IPS-18c (cell line): ENCODE measurements around the gene TRPV4.

Experiments used
- H3K4me3 ChIP-seq: 2 replicates; pipeline ENCODE4 v1.7.0; 2013; ENCODE audit warnings: low read depth, mild to moderate bottlenecking, low read length, moderate library complexity; ENCODE audit not compliant: insufficient read depth
- H3K9me3 ChIP-seq: one replicate; pipeline ENCODE4 v1.6.1; 2013; ENCODE audit warnings: mild to moderate bottlenecking, low read length, moderate library complexity; ENCODE audit not compliant: control insufficient read depth, insufficient read depth

The TRPV4 gene

DNA sequence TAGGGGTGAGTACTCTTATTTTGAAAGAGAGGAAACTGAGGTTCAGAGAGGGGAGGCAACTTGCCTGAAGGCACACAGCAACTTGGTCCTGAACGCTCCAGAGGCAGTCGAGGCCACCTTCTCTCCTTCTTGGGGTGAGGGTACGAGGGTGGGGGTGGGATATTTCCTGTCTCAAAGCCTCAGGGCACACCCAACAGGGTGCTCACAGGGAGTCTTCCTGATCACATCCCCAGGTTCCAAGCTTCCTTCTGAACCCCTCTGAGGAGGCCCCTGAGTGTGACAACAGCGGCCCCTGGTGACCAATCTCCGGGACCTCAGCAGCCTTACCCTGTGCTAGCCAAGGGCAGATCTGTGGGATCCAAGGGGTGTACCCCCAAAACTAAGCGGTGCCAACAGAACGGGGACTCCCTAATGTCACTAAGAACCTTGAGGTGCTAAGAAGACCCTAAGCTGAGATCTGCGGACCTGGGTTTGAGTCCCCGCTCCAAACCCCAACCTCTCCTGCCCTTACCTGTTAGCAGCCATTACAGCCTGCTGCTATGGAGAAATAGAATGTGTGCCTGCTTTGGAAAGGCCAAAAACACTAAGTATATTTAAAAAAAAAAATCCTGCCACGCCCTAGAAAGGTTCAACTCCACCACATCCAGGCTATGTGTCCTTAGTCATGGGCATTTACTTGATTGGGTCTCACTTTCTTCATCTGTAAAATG lies 57.9 kb downstream of the TRPV4 start:
- Histone ChIP-seq H3K9me3 (no peaks in the 10 kb centered on the region), H3K4me3 (no peak overlapping the region)

- no peaks in the 10 kb centered on the region for H3K9me3 ChIP-seq
- no peak overlapping the region for H3K4me3 ChIP-seq
Observed at GRCh38 chr12:109773384-109774011, 59.7 kb downstream of the TRPV4 start.

DNA sequence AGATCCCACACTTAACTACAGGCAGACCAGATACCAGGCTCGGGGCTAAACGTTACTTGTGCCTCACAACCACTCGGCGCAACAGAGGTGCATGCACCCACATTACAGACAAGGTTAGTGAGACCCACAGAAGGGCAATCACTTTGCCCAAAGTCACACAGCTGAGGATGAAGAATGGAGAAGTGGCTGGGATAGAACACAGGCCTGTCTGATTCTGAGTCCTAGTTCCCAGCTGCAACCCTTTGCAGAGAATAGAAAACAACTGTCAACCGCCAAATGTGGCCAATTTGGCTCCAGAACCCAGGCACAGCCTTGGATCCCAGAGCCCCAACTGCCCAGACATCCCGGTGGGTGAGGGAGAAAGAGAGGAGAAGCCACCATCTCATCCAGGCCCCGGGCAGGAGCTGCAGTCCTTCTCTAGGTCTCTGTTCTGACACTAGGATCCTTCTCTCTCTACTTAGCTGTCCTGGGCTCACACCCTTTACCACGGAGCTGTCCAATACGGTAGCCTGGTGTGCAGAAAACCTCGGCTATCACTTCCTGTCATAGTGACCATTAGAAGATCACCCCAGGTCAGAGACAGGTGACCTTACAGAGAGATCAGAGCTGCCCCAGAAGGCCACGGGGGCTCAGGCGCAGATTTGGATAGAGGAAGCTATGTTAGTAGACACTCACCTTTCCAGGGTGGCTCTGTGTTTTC lies 60.4 kb downstream of the TRPV4 start:
- Histone ChIP-seq H3K4me3 (no peak overlapping the region), H3K9me3 (no peaks in the 10 kb centered on the region)

DNA sequence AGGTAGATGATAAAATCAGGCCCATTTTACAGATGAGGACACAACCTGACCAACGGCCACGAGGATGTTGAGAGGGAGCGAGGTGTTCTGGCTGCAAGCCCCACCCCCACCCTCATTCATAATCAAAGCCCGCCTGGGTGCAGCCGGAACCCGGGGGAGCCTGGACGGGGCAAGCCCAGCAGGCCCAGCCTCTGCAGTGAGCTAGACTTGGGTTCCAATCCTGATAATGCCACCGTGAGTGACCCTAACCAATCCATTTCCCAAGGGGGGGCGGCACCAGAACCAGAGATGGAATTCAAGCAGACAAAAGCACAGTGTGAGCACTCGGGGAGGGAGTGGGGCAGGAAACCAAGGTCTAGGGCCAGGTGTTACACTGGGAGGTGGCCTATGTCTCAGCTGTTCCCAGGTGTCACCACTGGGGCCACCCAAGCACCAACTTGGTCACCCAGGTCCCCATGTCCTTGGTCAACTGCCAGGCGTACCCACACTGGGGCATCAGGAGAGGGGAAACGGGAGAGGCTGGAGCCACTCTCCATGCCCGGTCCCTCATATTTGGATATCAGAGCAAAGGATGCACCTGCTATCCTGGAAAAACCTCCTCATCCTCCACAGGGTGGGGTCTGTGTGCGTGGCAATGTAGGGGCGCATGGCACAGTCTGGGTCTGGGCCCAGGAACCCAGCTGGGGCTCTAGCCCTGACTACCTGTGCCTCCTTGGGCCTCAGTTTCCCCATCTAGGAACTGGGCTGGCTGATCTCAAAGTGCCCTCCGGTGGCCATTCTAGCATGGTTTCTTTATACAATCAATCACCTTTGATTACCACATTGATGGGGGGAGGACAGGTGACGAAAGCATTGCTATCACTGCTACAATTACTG lies 61.2 kb downstream of the TRPV4 start:
- Histone ChIP-seq H3K9me3 (no peaks in the 10 kb centered on the region), H3K4me3 (no peak overlapping the region)

- Histone ChIP-seq H3K9me3 (no peaks in the 10 kb centered on the region), H3K4me3 (no peak overlapping the region)
Observed at GRCh38 chr12:109770861-109771670, 62.1 kb downstream of the TRPV4 start.

DNA sequence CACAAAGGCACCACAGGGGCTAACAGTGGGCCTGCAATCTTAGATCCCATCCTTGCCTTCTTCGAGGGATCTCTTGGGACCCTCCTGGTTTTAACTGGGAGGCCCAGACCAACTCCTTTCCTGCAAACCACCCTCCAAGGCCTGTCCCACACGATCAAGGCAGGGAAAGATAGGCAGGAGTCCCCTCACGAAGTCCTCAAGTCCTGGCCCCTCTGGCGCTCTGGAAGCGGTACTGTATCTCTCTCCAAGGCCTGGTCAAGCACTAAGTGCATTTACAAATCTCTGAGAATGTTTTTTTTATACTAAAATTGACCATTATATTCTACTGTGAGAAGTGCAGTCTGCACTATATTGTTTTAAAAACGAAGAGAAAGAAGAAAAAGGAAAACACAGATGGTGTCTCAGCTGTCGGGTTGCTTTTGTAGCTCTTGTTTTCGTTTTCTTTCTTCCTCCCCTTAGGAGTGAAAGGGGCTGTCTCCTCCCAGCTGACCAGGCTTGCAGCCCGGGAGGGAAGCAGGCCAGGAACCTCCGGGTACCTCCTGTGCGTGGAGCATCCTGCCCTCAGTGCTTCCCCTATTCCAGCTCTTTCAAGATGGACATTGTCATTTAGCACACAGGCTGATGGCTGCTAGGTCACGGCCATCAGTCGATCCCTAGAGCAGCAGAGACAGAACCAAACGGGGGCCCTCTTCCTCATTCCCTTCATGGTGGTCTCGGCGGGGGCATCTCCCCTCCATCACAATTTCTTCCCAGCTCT lies 62.9 kb downstream of the TRPV4 start:
- Histone ChIP-seq H3K9me3 (no peaks in the 10 kb centered on the region), H3K4me3 (no peak overlapping the region)

GRCh38 chr12:109768901-109769670 lies 64.1 kb downstream of the TRPV4 start:
- Histone ChIP-seq H3K9me3 (no peaks in the 10 kb centered on the region), H3K4me3 (no peak overlapping the region)

DNA sequence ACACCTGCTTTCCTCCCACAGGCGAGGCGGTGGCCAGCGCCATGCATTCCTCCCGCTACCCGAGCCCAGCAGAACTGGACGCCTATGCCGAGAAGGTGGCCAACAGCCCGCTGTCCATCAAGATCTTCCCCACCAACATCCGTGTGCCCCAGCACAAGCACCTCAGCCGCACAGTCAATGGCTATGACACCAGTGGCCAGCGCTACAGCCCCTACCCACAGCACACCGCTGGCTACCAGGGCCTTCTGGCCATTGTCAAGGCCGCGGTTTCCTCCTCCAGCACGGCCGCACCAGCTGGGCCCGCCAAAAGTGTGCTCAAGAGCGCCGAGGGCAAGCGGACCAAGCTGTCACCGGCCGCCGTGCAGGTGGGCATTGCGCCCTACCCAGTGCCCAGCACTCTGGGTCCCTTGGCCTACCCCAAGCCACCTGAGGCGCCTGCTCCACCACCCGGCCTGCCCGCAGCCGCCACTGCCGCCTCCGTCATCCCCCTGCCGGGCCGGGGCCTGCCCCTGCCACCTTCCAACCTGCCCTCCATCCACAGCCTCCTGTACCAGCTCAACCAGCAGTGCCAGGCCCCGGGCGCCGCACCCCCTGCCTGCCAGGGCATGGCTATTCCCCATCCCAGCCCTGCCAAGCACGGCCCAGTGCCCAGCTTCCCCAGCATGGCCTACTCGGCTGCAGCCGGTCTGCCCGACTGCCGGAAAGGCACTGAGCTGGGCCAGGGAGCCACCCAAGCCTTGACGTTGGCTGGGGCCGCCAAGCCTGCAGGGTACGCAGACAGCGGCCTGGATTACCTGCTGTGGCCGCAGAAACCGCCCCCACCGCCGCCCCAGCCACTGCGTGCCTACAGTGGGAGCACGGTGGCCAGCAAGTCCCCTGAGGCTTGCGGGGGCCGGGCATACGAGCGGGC lies 65.0 kb downstream of the TRPV4 start:
- H3K4me3 ChIP-seq, result no peak overlapping the region
- no peaks in the 10 kb centered on the region for H3K9me3 ChIP-seq

DNA sequence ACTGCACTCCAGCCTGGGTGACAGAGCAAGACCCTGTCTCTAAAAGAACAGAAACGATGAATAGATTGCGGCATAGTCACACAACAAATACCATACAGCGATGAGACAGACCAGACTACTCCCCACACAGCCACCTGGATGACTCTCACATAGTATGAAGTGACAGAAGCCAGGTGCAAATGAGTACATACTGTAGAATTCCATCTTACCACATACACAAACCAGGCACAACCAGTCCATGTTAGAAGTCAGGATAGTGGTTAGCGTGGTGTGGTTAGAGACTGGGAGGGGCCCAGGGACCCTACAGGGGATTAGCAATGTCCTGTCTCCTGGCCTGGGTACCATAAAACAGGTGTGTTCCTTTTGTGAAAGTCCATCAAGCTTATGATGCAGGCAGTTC lies 65.7 kb downstream of the TRPV4 start:
- H3K4me3 ChIP-seq, result no peak overlapping the region
- H3K9me3 ChIP-seq, result no peaks in the 10 kb centered on the region

GRCh38 chr12:109766251-109766778 lies 66.9 kb downstream of the TRPV4 start:
- Histone ChIP-seq H3K4me3 (no peak overlapping the region), H3K9me3 (no peaks in the 10 kb centered on the region)

DNA sequence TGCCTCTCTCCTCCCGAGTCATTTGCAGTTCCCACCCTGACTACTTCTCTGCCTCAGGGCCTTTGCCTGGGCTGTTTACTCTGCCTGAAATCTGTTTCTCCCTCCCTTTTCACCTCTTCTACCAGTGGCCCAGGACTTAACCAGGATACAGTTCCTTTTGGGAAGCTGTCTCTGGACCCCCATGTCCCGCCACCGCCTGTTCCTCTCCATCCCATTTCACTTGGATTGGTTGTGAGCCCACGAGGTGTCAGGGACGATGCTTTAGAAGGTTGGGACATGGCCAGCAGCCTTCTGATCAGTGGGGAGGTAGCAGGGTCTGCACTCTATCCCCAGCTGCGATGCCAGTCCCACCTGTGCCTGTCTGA lies 67.8 kb downstream of the TRPV4 start:
- no peak overlapping the region for H3K4me3 ChIP-seq
- no peaks in the 10 kb centered on the region for H3K9me3 ChIP-seq

DNA sequence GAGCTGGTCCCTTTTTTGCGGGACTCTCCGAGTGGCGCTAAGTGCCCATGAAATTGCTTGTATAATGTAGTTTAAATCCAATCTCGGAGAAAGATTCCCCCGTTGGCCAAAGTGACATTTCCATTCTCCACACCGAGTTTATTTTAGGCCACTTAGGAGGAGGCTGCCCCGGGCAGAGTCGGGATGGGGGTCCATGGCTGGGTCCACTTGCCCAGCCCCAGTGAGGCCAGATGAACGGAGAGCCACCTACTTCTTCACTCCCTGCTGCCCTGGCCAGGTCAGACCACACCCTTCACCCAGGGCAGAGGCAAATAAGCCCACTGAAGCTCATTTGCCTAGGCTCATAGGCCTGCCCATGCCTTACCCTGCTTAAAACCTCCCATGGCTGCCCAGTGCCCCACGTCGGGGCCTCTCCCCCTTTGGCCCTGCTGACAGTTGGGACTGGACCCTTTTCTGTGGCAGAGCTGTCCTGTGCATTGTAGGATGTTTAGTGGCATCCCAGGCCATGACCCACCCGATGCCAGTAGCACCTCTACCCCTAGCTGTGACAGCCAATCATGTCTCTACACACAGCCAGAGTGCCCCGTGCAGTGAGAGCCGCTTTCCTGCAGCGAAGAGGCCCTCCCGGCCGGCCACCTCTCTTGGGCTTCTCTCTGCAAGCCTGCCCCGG lies 68.3 kb downstream of the TRPV4 start:
- Histone ChIP-seq H3K4me3 (no peak overlapping the region), H3K9me3 (no peaks in the 10 kb centered on the region)

GRCh38 chr12:109764123-109764522 lies 69.1 kb downstream of the TRPV4 start:
- H3K4me3 ChIP-seq, result no peak overlapping the region
- no peaks in the 10 kb centered on the region for H3K9me3 ChIP-seq

GRCh38 chr12:109763201-109763841 lies 69.9 kb downstream of the TRPV4 start:
- H3K9me3 ChIP-seq, result no peaks in the 10 kb centered on the region
- H3K4me3 ChIP-seq, result no peak overlapping the region
